ENCODE measurements around the gene ZSWIM3. TPM values are rescaled to one million over a fixed set of nuclear protein-coding genes. Genes with fewer than 3 reads are reported as not detected.
A peak's percentile ranks its signal among the peaks of the same experiment; 100 is the strongest.

The ZSWIM3 gene
- 1 to 10 TPM; 1.7 to 2.7 (median 1.9) TPM for total RNA-seq
- long read RNA-seq = 0 reads

GRCh38 chr20:45857114-45857881, at the start of gene ZSWIM3, which contains the start of gene ACOT8:
Gene ZSWIM3 (plus strand): TSS chr20:45857614. CDS start chr20:45857826, 212 bp downstream.
Gene ACOT8 (minus strand): TSS chr20:45857392. CDS start chr20:45857315, 77 bp downstream.
- H3K4me1 ChIP-seq = peaks cover 0 to 21% (median 8%) of the 10 kb centered on the region in 4 donors
- WGBS (ENCODE audit: insufficient coverage, low coverage, low lambda C conversion rate, missing lambda C conversion rate) = 0% methylated on average over 14 of the region's 36 CpGs
- no peaks in the 10 kb centered on the region for H3K27me3 ChIP-seq

GRCh38 chr20:45810191-45810970, 47.0 kb upstream of the ZSWIM3 start:
- Histone ChIP-seq H3K27me3 (no peaks in the 10 kb centered on the region), H3K4me1 (peaks cover 0 to 6% (median 0%) of the 10 kb centered on the region in 4 donors), H3K9me3 (no peaks in the 10 kb centered on the region), H3K4me3 (no peak overlapping the region), H3K27ac (no peak overlapping the region), H3K36me3 (peaks cover 0 to 54% (median 29%) of the 10 kb centered on the region in 4 donors)
- ATAC-seq = no peak
- intact Hi-C loops (cut with DNase I) = loop anchor here in 1 of 2 donors (10.0 kb wide), 1 partner anchor 144 kb away; no protein-coding TSS in a partner anchor
- 87% methylated on average over 8 of the region's 8 CpGs for WGBS (ENCODE audit: insufficient coverage, low coverage, low lambda C conversion rate, missing lambda C conversion rate)
- no peak for TF ChIP-seq POLR2A (IDR thresholded peaks at IDR 0.05)
- TF ChIP-seq CTCF (IDR thresholded peaks at IDR 0.05) = no peak
- DNase-seq = no peak

More at GRCh38 chr20:45857114-45857881, at the start of gene ZSWIM3, which contains the start of gene ACOT8:
- TF ChIP-seq CTCF (IDR thresholded peaks at IDR 0.05) (no peak), POLR2A (IDR thresholded peaks at IDR 0.05) (peak; percentile 97)
- peak; percentile 86 to 99 (median 91) for DNase-seq
- no peaks in the 10 kb centered on the region for H3K36me3 ChIP-seq
- peak; percentile 98 to 100 (median 99) for ATAC-seq
- intact Hi-C loops (cut with DNase I) = no loop called here
- peak within 1 kb of the TSS; percentile 64 to 86 (median 69) for H3K27ac ChIP-seq
- no peaks in the 10 kb centered on the region for H3K9me3 ChIP-seq
- H3K4me3 ChIP-seq = peak within 1 kb of the TSS; percentile 92 to 93 (median 93)

GRCh38 chr20:45812157-45813005, 45.0 kb upstream of the ZSWIM3 start, which contains the start of gene UBE2C:
Gene UBE2C (plus strand): TSS chr20:45812644. CDS start chr20:45812696, 52 bp downstream.
- Histone ChIP-seq H3K27ac (no peak within 1 kb of the TSS), H3K36me3 (peaks cover 0 to 35% (median 18%) of the 10 kb centered on the region in 4 donors), H3K4me3 (peak within 1 kb of the TSS; percentile 38 to 51 (median 40)), H3K4me1 (peaks cover 0 to 6% (median 0%) of the 10 kb centered on the region in 4 donors), H3K27me3 (no peaks in the 10 kb centered on the region), H3K9me3 (no peaks in the 10 kb centered on the region)
- TF ChIP-seq POLR2A (IDR thresholded peaks at IDR 0.05) (no peak), CTCF (IDR thresholded peaks at IDR 0.05) (no peak)
- intact Hi-C loops (cut with DNase I) = loop anchor here in 1 of 2 donors (10.0 kb wide), 1 partner anchor 142 kb away; no protein-coding TSS in a partner anchor
- DNase-seq (peak; percentile 93 to 96 (median 96)), ATAC-seq (peak; percentile 98 to 99 (median 98))
- 9% methylated on average over 25 of the region's 65 CpGs for WGBS (ENCODE audit: insufficient coverage, low coverage, low lambda C conversion rate, missing lambda C conversion rate)

- H3K9me3 ChIP-seq = no peaks in the 10 kb centered on the region
- ATAC-seq (no peak), DNase-seq (no peak)
- H3K36me3 ChIP-seq = peaks cover 0 to 30% (median 15%) of the 10 kb centered on the region in 4 donors
- intact Hi-C loops (cut with DNase I) = loop anchor here in 1 of 2 donors (10.0 kb wide), 1 partner anchor 142 kb away; no protein-coding TSS in a partner anchor
- H3K27me3 ChIP-seq = no peaks in the 10 kb centered on the region
- 9% methylated on average over 8 of the region's 11 CpGs for whole genome bisulfite sequencing (ENCODE audit: insufficient coverage, low coverage, low lambda C conversion rate, missing lambda C conversion rate)
- no peak overlapping the region for H3K27ac ChIP-seq
- peaks cover 0 to 6% (median 0%) of the 10 kb centered on the region in 4 donors for H3K4me1 ChIP-seq
- no peak for TF ChIP-seq CTCF (IDR thresholded peaks at IDR 0.05)
- no peak for TF ChIP-seq POLR2A (IDR thresholded peaks at IDR 0.05)
- H3K4me3 ChIP-seq = peak overlapping the region in 2 of 3 donors; percentile 40 to 51
Observed at GRCh38 chr20:45813006-45813340, 44.4 kb upstream of the ZSWIM3 start.

Data from right lobe of liver (tissue), 6 donors.